Cerebellar cortex (tissue), 1 donor: ENCODE data around the gene SH3BP5.

Experiments used
- DNase-seq: peaks from one replicate; pipeline ENCODE4 v3.0.0-alpha.2; 2015; ENCODE audit warnings: low spot score

The SH3BP5 gene

GRCh38 chr3:15298504-15298903 lies 33.9 kb downstream of the SH3BP5 start:
- no peak for DNase-seq

GRCh38 chr3:15297608-15298350 lies 34.6 kb downstream of the SH3BP5 start:
- no peak for DNase-seq

GRCh38 chr3:15295506-15295905 lies 36.9 kb downstream of the SH3BP5 start:
- peak; percentile 73 for DNase-seq

GRCh38 chr3:15294929-15295328 lies 37.5 kb downstream of the SH3BP5 start:
- peak; percentile 88 for DNase-seq

- no peak for DNase-seq
Measured at GRCh38 chr3:15292765-15293522, 39.4 kb downstream of the SH3BP5 start.

GRCh38 chr3:15291589-15292541 lies 40.5 kb downstream of the SH3BP5 start:
- DNase-seq: peak; percentile 71

- DNase-seq: no peak
Measured at GRCh38 chr3:15290736-15291135, 41.6 kb downstream of the SH3BP5 start.

- no peak for DNase-seq
Measured at GRCh38 chr3:15289661-15290060, 42.7 kb downstream of the SH3BP5 start.

- no peak for DNase-seq
Measured at GRCh38 chr3:15288331-15289035, 43.9 kb downstream of the SH3BP5 start.

- DNase-seq: no peak
Measured at GRCh38 chr3:15287565-15288330, 44.6 kb downstream of the SH3BP5 start.

- DNase-seq: peak; percentile 72
Measured at GRCh38 chr3:15286022-15286421, 46.4 kb downstream of the SH3BP5 start.

GRCh38 chr3:15284121-15284889 lies 48.1 kb downstream of the SH3BP5 start:
- peak; percentile 47 for DNase-seq

- DNase-seq: no peak
Measured at GRCh38 chr3:15283702-15284101, 48.7 kb downstream of the SH3BP5 start.

- no peak for DNase-seq
Measured at GRCh38 chr3:15281817-15282216, 50.6 kb downstream of the SH3BP5 start.

- DNase-seq: no peak
Measured at GRCh38 chr3:15280853-15281532, 51.4 kb downstream of the SH3BP5 start.

GRCh38 chr3:15279671-15280402 lies 52.5 kb downstream of the SH3BP5 start:
- peak; percentile 55 for DNase-seq

- DNase-seq: no peak
Measured at GRCh38 chr3:15279205-15279604, 53.2 kb downstream of the SH3BP5 start.

GRCh38 chr3:15277861-15278500 lies 54.4 kb downstream of the SH3BP5 start:
- DNase-seq: no peak
